ENCODE measurements around the gene SLC35G3.
"Not testable (repeated sequence)": the region's sequence is repeated elsewhere in the genome, so short reads cannot be mapped to it uniquely, and the experiment has no call there.

SLC35G3 gene

DNA sequence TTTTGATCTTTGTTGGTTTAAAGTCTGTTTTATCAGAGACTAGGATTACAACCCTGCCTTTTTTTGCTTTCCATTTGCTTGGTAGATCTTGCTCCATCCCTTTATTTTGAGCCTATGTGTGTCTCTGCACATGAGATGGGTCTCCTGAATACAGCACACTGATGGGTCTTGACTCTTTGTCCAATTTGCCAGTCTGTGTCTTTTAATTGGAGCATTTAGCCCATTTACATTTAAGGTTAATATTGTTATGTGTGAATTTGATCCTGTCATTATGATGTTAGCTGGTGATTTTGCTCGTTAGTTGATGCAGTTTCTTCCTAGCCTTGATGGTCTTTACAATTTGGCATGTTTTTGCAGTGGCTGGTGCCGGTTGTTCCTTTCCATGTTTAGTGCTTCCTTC, 8.4 kb upstream of the SLC35G3 start:
- not testable (repeated sequence) for DNase-seq

DNA sequence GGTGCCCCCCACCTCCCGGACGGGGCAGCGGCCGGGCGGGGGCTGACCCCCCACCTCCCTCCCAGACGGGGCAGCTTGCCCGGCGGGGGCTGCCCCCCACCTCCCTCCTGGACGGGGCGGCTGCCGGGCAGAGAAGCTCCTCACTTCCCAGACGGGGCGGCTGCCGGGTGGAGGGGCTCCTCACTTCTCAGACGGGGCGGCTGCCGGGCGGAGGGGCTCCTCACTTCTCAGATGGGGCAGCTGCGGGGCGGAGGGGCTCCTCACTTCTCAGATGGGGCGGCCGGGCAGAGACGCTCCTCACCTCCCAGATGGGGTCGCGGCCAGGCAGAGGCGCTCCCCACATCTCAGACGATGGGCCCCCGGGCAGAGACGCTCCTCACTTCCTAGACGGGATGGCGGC, 869 bp upstream of the SLC35G3 start:
- not testable (repeated sequence) for DNase-seq

DNA sequence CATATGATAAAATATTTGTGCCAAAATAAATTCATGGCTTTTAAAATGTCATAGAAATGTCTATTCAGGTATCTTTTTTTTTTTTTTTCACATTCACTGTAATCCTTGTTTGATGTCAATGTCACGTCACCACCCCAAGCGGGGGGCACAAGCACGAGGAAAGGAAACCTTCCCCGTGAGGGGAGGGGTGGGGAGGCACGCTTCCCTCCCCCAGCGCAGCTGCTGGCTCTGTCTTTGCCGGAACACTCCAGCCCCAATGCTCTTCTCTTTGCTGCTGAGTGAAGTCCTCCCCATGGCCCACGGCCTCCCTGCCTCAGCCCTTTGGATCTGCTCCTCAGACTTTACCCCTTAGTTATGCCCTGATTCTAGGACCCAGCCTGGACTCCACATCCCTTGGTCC, 1.5 kb downstream of the SLC35G3 start:
- no peak for DNase-seq

DNA sequence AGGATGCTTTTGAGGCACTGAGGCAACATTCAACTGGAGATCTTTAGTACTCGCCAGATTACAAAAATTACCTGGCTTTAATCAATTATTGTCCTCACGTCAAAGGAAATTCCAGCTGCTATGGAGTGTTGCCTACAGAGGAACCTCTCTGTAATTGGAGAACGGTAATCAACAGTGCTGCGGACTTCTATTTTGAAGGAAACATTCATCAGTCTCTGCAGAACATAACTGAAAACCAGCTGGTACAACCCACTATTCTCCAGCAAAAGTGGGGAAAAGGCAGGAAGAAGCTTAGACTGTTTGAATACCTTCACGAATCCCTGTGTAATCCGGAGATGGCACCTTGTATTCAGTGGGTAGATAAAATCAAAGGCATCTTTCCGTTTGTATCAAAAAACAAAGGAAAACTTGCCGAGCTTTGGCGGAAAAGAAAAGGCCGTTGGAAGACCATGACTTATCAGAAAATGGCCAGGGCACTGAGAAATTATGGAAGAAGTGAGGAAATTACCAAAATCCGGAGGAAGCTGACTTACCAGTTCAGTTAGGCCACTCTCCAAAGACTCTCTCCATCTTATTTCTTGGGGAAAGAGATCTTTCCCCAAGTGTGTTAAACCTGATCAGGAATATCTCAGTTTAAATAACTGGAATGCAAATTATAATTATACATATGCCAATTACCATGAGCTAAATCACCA, 3.0 kb downstream of the SLC35G3 start:
- DNase-seq, result no peak

DNA sequence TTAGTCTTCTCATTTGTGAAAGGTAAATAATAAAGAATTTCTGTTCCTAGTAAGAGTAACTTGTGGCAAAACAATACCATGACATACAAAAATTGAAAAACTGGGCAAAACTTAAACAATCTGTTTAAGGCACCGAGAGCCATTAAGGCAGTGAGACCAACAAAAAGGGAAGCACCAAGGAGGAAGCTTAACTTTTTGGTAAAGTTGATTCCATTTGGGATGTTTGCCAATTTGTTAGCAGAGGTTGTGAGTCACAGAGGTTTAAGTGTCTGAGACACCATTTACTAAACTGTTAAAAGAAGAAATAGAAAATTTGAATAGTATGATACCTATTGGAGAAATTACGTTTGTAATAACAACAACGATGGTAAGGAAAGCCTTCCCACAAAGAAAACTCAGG, 4.9 kb downstream of the SLC35G3 start:
- DNase-seq, result peak; percentile 6

DNA sequence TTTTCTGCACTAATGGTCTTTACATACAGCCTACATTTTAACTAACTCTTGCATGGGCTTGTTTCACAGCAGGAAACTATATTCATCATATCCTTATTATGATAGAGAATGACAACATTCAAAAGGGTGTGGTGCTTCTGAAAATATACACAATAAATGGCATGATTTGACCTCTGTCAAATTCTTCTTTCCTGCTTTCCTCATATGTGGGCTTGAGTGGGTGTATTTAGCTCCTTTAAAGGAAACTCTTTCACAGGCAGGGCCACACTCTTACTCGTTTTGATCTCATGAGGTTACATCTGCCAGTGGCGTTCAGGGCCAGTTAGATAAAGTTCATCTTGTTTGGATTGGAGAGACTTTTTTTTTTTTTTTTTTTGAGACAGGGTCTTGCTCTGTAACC, 6.1 kb downstream of the SLC35G3 start:
- DNase-seq, result no peak

DNA sequence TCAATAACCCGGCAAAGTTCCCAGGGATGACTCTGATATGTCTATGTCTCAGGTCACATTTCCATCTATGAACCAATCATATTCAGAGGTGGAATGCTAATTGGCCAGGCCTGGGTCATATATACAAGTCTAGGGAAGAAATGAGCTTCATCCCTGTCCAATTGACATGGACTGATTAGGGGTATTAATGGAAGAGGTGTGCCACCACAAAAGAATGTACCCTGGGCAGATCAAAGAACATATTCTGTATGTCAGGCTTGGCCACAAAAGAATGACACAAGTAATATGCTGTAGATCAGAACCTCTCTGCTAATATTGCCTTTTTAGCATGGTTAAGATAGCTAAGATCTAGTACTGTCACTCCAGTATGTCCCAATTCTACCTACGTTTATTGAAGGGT, 6.7 kb downstream of the SLC35G3 start:
- DNase-seq, result no peak

DNA sequence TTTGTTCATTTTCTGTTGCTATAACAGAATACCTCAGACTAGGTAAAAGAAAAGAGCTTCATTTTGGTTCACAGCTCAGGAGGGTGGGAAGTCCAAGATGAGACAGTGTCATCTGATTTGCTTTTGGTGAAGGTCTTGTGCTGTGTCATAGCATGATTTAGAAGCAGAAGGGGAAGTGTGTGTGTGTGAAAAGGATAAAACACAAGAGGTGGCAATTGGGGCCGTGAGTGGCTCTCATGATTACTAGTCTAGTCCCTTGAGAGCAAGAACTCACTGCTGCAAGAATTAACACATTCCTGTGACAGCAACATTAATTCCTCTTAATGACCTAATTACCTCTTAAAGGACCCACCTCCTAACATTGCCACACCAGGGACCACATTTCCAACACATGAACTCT, 8.3 kb downstream of the SLC35G3 start:
- DNase-seq, result no peak

DNA sequence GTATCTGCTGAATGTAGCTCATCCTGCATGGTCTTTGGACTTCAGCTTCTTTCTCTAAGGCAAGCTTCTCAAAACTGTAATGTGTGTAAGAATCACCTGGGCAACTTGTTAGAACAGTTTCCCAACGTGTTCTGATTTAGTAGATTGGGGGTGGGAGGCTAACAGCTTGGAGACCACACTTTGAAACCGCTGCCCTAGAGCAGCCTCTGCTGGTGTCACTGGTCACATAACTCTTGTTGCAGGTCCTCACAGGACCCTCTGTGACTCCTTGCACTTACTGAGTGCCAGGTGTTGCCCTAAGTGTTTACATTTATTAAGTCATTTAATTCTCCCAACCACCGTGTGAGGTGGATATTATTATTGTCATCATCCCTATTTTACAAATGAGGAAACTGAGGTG, 9.9 kb downstream of the SLC35G3 start:
- no peak for DNase-seq

DNA sequence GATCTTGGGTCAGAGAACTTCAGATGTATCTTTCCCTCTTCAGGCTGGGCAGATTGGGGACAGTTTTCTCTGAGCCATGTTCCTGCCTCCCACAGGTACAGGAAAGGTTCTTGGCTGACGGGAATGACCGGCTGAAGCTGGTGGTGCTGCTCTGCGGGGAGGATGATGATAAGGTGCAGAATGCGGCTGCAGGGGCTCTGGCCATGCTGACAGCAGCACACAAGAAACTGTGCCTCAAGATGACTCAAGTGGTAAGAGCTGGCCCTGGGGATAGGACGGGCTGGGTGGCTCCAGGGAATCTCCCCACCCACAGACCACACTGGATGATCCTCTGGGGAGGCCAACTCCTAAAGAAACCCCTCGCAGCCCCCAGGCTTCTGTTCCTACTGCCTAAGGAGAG, 10.9 kb downstream of the SLC35G3 start:
- DNase-seq, result no peak

DNA sequence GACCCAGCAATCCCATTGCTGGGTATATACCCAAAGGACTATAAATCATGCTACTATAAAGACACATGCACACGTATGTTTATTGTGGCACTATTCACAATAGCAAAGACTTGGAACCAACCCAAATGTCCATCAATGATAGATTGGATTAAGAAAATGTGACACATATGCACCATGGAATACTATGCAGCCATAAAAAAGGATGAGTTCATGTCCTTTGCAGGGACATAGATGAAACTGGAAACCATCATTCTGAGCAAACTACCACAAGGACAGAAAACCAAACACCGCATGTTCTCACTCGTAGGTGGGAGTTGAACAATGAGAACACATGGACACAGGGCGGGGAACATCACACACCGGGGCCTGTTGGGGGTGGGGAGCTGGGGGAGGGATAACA, 14.8 kb downstream of the SLC35G3 start:
- not testable (repeated sequence) for DNase-seq

DNA sequence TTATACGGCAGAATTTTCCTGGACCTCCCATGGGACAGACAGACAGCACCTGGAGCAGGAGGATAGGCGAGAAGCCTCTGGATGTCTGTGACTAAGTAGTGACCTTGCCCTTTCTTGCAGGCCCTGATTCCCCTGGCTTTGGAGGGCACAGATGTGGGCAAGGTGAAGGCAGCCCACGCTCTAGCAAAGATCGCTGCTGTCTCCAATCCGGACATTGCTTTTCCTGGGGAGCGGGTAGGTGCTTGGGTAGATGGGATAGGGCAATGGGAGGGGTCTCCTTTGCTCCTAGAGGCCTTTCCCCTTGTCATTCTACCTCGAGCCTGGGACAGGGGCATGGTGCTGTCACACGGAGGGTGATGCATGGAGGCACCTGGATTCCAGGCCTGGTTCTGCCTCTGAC, 17.3 kb downstream of the SLC35G3 start:
- DNase-seq, result no peak

DNA sequence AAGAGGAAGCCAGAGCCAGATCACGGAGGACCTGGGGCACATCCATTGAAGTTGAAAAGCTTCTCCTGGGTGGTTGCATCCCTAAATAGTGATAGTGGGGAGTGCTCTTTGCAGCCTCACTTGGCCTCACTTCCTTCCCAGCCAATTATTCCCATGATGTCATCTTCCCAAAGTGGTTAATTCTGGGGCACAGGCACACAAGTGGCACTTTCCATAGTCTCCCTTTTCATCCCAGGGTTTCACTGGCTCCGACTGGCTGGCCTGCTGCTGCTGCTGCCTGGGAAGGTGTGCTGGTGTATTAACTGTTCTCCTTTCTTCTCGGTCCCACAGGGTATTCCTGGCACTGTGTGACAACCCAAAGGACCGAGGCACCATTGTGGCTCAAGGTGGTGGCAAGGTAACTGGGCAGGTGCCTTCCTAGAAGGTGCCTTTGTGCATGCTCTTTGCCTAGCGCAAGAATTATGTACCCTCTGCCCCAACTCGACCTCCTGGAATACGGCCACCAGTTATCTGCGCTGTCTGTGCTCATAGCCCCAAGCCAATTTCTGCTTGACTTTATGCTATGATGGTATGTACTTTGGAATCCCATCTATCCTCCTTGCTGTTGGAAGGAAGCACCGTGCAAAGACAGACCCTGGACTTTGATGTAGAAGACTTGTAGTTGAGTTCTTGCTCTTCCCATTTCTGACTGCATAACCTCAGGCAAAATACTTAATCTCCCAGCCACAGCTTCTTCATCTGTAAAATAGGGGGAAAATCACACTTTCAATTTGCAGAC, 18.4 kb downstream of the SLC35G3 start:
- DNase-seq, result no peak

DNA sequence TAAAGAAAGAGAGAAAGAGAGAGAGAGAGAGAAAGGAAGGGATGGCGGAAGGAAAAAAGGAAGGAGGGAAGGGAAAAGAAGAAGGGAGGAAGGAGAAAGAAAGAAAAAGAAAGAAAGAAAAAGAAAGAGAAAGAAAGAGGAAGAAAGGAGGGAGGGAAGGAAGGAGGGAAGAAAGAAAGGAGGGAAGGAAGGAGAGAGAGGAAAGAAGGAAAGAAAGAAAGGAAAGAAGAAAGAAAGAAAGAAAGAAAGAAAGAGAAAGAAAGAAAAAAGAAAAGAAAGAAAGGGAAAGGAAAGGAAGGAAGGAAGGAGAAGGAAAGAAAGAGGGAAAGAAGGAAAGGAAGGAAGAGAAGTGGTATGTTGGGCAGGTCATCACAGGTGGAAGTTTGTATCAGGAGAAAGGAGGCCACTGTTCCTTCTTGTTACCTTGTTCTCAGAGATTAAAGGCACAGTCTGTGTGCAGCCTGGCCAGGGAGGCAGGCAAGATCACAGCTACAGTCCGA, 19.3 kb downstream of the SLC35G3 start:
- DNase-seq, result no peak

DNA sequence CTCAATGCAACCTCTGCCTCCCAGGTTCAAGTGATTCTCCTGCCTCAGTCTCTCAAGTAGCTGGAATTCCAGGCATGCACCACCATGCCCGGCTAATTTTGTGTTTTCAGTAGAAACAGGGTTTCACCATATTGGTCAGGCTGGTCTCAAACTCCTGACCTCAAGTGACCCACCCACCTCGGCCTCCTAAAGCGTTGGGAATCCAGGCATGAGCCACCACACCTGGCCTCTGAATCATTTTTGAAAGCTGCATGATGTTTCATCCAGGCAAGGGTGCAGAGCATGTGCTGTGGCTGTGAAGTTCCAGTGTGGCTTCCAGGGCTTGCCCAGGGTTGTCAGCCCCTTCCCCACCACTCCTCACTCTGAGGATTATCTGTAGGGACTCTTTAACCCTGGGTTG, 21.9 kb downstream of the SLC35G3 start:
- not testable (repeated sequence) for DNase-seq

DNA sequence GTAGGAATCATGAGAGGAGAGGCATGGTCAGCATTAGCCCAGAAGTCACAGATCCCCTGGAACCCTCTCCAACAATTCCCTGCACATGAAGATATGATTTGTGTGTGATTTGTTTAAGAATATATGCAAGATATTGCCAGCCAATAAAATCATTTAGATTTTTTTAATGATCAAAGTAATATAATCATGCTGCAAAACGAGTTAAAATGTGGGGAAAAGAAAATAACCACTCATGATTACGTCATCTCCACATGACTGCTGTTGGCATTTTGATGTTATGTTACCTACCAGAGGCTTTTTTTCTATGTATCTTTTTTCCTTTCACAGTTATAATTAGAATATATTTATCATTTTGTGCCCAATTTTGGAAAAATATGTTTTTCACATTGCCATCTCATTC, 22.4 kb downstream of the SLC35G3 start:
- no peak for DNase-seq

DNA sequence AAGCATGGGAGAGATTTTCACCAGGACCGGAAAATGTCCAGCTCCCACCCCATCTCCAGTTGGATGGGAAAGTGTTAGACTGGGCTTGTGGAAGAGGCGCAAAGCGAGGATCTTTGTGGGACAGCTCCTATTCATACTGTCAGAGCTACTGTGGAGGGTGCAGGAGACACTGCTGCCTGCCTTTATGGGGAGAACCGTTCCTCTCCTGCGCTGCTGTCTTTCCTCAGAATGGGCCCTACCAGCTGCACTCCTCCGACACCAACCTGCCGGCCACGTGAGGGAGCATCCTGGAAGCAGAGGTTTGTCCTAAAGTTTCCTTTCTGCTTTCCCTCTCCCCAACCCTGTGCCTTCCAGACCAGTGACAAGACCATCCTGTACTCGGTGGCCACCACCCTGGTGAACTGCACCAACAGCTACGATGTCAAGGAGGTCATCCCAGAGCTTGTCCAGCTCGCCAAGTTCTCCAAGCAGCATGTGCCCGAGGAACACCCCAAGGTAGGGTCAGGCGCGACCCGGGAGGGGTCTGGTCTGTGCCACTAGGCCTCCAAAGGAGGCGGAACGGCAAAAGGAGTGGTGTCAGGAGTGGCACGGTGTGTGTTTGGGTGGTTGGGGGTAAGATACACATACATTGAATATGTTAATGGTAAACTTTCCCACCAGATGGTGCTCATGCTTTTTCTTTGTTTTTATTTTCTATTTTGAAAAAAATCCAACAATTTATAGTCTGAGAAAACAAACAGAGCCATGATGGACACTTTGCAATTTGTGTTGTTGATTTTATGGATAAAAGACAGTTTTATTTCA, 23.0 kb downstream of the SLC35G3 start:
- peak; percentile 11 for DNase-seq

DNA sequence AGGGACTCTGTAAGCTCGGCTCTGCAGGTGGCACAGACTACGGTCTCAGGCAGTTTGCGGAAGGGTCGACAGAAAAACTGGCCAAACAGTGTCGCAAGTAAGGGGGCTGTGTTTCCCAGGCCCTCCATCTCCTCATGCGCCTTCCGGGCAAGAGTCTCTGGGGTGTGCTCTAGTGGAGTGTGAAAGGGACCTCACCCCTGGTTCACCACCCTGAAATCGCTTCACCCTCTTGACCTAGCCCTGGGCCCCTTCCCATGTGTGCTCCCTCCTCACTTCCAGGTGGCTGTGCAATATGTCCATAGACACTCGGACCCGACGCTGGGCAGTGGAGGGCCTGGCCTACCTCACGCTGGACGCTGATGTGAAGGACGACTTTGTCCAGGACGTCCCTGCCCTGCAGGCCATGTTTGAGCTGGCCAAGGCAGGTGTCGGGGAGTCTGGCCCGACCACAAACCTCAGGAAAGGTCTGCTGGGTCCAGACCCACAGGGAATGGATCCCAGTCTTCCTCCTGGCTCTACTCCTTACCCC, 24.3 kb downstream of the SLC35G3 start:
- no peak for DNase-seq

DNA sequence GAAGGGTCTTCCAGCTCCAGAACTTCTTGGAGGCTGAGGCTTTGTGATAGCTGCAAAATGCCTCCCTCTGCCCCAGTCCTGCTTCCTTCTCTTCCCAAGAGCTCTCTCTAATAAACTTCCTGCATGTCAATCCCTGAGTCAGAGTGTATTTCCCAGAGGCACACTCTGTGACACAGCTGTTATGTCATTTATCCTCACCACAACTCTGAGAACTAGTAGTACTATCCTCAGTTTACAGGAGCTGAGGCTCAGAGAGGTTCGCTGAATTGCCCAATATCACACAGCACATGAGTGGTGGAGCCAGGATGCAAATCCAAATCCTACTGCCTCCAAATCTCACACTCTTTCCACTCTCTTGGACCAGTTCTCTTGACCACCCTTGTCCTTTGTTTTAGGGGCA, 26.5 kb downstream of the SLC35G3 start:
- DNase-seq, result no peak

DNA sequence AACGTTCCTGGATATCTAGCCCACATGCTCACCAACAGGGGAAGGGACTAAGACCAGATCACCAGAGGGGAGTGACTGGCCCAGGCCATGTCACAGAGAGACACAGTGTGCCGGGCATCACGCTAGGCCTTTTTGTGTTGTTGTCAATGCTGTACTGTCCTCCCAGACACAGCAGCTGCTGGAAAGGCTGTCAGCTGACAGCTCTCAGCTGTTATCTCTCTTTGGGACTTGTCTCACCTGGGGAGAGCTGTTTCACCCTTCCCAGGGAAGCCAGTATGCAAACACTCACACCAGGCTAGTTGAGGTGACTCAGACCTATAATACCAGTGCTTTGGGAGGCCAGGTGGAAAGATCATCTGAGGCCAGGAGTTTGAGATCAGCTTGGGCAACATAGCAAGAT, 27.1 kb downstream of the SLC35G3 start:
- DNase-seq, result no peak

DNA sequence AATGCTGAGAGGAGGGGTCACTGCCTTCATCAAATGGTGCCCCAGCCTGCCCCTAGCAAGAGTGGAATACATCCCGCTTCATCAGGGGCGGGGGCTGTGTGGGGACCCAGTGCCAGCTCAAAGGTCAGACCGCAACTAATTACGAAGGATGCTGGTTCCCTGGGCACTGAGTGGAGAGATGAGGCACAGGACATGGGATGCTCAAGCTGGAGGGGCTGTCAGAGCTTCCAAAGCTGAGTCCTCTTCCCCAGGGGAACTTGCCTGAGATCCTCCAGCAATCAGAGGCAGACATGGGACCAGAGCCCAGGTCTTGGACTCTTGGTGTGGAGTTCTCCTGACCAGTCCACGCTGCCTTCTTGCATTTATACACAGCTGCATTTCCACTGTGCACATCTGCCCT, 27.7 kb downstream of the SLC35G3 start:
- DNase-seq, result no peak

DNA sequence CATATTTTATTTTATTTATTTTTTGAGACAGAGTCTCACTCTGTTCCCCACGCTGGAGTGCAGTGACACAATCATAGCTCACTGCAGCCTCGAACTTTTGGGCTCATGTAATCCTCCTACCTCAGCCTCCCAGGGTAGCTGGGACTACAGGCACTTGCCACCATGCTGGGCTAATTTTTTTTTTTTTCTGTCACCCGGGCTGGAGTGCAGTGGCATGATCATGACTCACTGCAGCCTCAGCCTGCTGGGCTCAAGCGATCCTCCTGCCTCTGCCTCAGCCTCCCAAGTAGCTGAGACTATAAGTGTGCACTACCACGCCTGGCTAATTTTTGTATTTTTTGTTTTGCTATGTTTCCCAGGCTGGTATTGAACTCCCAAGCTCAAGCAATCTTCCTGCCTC, 29.5 kb downstream of the SLC35G3 start:
- no peak for DNase-seq

DNA sequence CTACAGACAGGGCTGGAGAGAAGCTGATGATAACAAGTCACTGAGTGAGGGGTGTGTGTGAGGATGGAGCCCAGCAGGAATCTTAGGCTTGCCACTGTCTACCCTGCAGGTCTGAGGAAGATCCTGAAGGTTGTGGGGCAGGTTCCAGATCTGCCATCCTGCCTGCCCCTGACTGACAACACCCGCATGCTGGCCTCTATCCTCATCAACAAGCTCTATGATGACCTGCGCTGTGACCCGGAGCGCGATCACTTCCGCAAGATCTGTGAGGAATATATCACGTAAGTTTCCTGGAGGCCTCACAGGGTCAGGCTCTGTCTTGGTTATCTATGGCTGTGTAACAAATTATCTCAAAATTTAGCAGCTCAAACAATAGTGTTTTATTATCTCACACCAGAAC, 30.3 kb downstream of the SLC35G3 start:
- no peak for DNase-seq
